SK-N-SH treated with all-trans-retinoic acid at 6 μM for 48 hours (cell line): ENCODE data around the gene SKA2.

Experiments used
- ATAC-seq: fragments of 200-7000 bp; cut with Tn5 transposase; 3 replicates; pipeline ENCODE4 v1.9.1; 2020; ENCODE audit warnings: mild to moderate bottlenecking, moderate library complexity
- ARNTL ChIP-seq: fragments of 450-650 bp; formaldehyde crosslinking; IDR thresholded peaks from 2 replicates; pipeline ENCODE4 v1.5.0; 2020; ENCODE audit warnings: low read depth, mild to moderate bottlenecking, moderate library complexity, borderline replicate concordance
- BACH2 ChIP-seq: fragments of 250-450 bp; sonication (Bioruptor Pico); IDR thresholded peaks from 2 replicates; pipeline ENCODE4 v1.9.0; 2021; ENCODE audit warnings: mild to moderate bottlenecking, borderline replicate concordance
- CSDC2 ChIP-seq: fragments of 250-450 bp; sonication (Bioruptor Pico); IDR thresholded peaks from 2 replicates; pipeline ENCODE4 v1.5.0; 2020; ENCODE audit warnings: mild to moderate bottlenecking, moderate library complexity
- ESRRG ChIP-seq: fragments of 250-450 bp; sonication (Bioruptor Pico); IDR thresholded peaks from 2 replicates; pipeline ENCODE4 v1.6.1; 2021; ENCODE audit warnings: mild to moderate bottlenecking
- GLIS3 ChIP-seq: fragments of 250-450 bp; sonication (Bioruptor Pico); IDR thresholded peaks from 2 replicates; pipeline ENCODE4 v1.5.0; 2020; ENCODE audit warnings: mild to moderate bottlenecking, moderate library complexity
- ISL1 ChIP-seq: fragments of 250-450 bp; sonication (Bioruptor Pico); IDR thresholded peaks from 2 replicates; pipeline ENCODE4 v2.1.2; 2022; ENCODE audit warnings: mild to moderate bottlenecking, moderate library complexity
- OSR1 ChIP-seq: fragments of 250-450 bp; sonication (Bioruptor Pico); IDR thresholded peaks from 2 replicates; pipeline ENCODE4 v1.8.0; 2022; ENCODE audit warnings: moderate library complexity, mild to moderate bottlenecking, inconsistent platforms
- PPARA ChIP-seq: fragments of 250-450 bp; sonication (Bioruptor Pico); IDR thresholded peaks from 2 replicates; pipeline ENCODE4 v1.5.0; 2020; ENCODE audit warnings: mild to moderate bottlenecking, borderline replicate concordance
- RARB ChIP-seq: fragments of 250-450 bp; sonication (Bioruptor Pico); IDR thresholded peaks from 2 replicates; pipeline ENCODE4 v1.8.0; 2021; ENCODE audit warnings: mild to moderate bottlenecking, moderate library complexity
- SNAI2 ChIP-seq: fragments of 250-450 bp; sonication (Bioruptor Pico); IDR thresholded peaks from 2 replicates; pipeline ENCODE4 v1.5.0; 2020; ENCODE audit warnings: mild to moderate bottlenecking, moderate library complexity
- TCF4 ChIP-seq: fragments of 250-450 bp; sonication (Bioruptor Pico); IDR thresholded peaks from 2 replicates; pipeline ENCODE4 v1.8.0; 2021; ENCODE audit warnings: mild to moderate bottlenecking, moderate library complexity, borderline replicate concordance
- TOX ChIP-seq: fragments of 250-450 bp; sonication (Bioruptor Pico); IDR thresholded peaks from 2 replicates; pipeline ENCODE4 v1.8.0; 2021; ENCODE audit warnings: mild to moderate bottlenecking, moderate library complexity, borderline replicate concordance
- ZC3H10 ChIP-seq: fragments of 250-450 bp; sonication (Bioruptor Pico); IDR thresholded peaks from 2 replicates; pipeline ENCODE4 v1.5.1; 2021; ENCODE audit warnings: mild to moderate bottlenecking, moderate library complexity
- ZFP3 ChIP-seq: fragments of 250-450 bp; sonication (Bioruptor Pico); IDR thresholded peaks from 2 replicates; pipeline ENCODE4 v1.5.0; 2020; ENCODE audit warnings: mild to moderate bottlenecking, moderate library complexity
- ZFP30 ChIP-seq: fragments of 450-650 bp; formaldehyde crosslinking; IDR thresholded peaks from 2 replicates; pipeline ENCODE4 v1.5.0; 2022; ENCODE audit warnings: mild to moderate bottlenecking, moderate library complexity
- ZNF565 ChIP-seq: fragments of 450-650 bp; formaldehyde crosslinking; conservative IDR thresholded peaks from 2 replicates; pipeline ENCODE4 v1.5.0; 2020; ENCODE audit warnings: low read depth, mild to moderate bottlenecking, moderate library complexity
- ZNF70 ChIP-seq: fragments of 450-650 bp; formaldehyde crosslinking; IDR thresholded peaks from 2 replicates; pipeline ENCODE4 v1.5.0; 2020; ENCODE audit warnings: mild to moderate bottlenecking, moderate library complexity
- ZNF8 ChIP-seq: fragments of 450-650 bp; formaldehyde crosslinking; IDR thresholded peaks from 2 replicates; pipeline ENCODE4 v1.5.0; 2020; ENCODE audit warnings: mild to moderate bottlenecking, moderate library complexity
- TF ChIP-seq, protein P1 (sequence below): fragments of 250-450 bp; sonication (Bioruptor Pico); IDR thresholded peaks from 2 replicates; pipeline ENCODE4 v1.8.0; 2020; ENCODE audit warnings: mild to moderate bottlenecking, moderate library complexity, borderline replicate concordance
- TF ChIP-seq, protein P2 (sequence below): fragments of 250-450 bp; sonication (Bioruptor Pico); IDR thresholded peaks from 2 replicates; pipeline ENCODE4 v1.8.0; 2021; ENCODE audit warnings: low read depth, mild to moderate bottlenecking, moderate library complexity, borderline replicate concordance
- TF ChIP-seq, protein P3 (sequence below): fragments of 250-450 bp; sonication (Bioruptor Pico); IDR thresholded peaks from 2 replicates; pipeline ENCODE4 v1.5.0; 2020; ENCODE audit warnings: mild to moderate bottlenecking, moderate library complexity
- TF ChIP-seq, protein P4 (sequence below): fragments of 250-450 bp; sonication (Bioruptor Pico); IDR thresholded peaks from 2 replicates; pipeline ENCODE4 v1.5.1; 2021; ENCODE audit warnings: mild to moderate bottlenecking, moderate library complexity
- TF ChIP-seq, protein P5 (sequence below): fragments of 250-450 bp; sonication (Bioruptor Pico); IDR thresholded peaks from 2 replicates; pipeline ENCODE4 v1.5.1; 2020; ENCODE audit warnings: low read depth, mild to moderate bottlenecking, moderate library complexity

The SKA2 gene, protein sequence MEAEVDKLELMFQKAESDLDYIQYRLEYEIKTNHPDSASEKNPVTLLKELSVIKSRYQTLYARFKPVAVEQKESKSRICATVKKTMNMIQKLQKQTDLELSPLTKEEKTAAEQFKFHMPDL

DNA sequence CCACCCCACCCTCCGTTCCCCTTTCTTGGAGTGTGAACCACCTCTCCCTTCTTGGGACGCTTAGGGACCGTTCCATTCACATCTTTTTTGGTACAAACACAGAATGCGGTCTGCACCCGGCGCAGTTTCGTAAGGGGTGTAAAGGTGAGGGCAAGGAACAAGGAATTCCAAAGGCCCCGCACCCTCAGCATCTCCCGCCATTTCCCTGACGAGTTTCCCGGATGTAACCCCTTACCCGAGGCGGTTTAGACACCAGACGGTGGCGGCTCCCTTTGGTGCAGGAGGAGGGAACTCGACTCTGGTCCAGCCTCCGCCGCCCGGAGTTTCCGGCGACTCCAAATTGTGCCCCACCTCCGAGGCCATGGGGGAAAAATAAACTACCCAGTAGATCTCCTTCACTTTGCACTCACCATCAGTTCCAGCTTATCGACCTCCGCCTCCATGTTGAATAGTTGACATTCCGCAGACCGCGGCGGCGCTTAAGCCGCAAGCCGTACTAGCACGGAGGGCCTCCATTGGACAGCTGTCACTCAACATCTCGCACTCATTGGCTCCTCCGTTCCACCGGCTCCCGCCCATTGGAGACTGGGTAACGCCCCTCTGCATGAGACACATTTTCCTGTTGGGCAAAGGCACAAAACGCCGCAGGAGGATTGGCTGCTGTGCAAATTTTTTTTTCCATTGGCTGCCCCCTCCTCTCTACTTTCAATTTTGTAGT, at the start of gene SKA2:
Gene SKA2 (minus strand): TSS at position 466 of the 718 bp plus-strand sequence. CDS start 23 bp downstream, at position 443.
- peak; percentile 54 for TF ChIP-seq ZNF70
- TF ChIP-seq ZC3H10 (CRISPR knock-in tag), result no peak
- TF ChIP-seq ESRRG (CRISPR knock-in tag), result no peak
- no peak; the same call in 1 of the 2 replicates for TF ChIP-seq TCF4 (CRISPR knock-in tag)
- TF ChIP-seq, protein P1, sequence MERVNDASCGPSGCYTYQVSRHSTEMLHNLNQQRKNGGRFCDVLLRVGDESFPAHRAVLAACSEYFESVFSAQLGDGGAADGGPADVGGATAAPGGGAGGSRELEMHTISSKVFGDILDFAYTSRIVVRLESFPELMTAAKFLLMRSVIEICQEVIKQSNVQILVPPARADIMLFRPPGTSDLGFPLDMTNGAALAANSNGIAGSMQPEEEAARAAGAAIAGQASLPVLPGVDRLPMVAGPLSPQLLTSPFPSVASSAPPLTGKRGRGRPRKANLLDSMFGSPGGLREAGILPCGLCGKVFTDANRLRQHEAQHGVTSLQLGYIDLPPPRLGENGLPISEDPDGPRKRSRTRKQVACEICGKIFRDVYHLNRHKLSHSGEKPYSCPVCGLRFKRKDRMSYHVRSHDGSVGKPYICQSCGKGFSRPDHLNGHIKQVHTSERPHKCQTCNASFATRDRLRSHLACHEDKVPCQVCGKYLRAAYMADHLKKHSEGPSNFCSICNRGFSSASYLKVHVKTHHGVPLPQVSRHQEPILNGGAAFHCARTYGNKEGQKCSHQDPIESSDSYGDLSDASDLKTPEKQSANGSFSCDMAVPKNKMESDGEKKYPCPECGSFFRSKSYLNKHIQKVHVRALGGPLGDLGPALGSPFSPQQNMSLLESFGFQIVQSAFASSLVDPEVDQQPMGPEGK (CRISPR knock-in tag), result peak; percentile 81; the same call in 1 of the 2 replicates
- peak; percentile 93 for TF ChIP-seq ZNF565
- TF ChIP-seq SNAI2 (CRISPR knock-in tag), result peak; percentile 91; the same call in 1 of the 2 replicates
- TF ChIP-seq, protein P2, sequence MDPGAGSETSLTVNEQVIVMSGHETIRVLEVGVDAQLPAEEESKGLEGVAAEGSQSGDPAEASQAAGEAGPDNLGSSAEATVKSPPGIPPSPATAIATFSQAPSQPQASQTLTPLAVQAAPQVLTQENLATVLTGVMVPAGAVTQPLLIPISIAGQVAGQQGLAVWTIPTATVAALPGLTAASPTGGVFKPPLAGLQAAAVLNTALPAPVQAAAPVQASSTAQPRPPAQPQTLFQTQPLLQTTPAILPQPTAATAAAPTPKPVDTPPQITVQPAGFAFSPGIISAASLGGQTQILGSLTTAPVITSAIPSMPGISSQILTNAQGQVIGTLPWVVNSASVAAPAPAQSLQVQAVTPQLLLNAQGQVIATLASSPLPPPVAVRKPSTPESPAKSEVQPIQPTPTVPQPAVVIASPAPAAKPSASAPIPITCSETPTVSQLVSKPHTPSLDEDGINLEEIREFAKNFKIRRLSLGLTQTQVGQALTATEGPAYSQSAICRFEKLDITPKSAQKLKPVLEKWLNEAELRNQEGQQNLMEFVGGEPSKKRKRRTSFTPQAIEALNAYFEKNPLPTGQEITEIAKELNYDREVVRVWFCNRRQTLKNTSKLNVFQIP (CRISPR knock-in tag), result no peak
- TF ChIP-seq, protein P3, sequence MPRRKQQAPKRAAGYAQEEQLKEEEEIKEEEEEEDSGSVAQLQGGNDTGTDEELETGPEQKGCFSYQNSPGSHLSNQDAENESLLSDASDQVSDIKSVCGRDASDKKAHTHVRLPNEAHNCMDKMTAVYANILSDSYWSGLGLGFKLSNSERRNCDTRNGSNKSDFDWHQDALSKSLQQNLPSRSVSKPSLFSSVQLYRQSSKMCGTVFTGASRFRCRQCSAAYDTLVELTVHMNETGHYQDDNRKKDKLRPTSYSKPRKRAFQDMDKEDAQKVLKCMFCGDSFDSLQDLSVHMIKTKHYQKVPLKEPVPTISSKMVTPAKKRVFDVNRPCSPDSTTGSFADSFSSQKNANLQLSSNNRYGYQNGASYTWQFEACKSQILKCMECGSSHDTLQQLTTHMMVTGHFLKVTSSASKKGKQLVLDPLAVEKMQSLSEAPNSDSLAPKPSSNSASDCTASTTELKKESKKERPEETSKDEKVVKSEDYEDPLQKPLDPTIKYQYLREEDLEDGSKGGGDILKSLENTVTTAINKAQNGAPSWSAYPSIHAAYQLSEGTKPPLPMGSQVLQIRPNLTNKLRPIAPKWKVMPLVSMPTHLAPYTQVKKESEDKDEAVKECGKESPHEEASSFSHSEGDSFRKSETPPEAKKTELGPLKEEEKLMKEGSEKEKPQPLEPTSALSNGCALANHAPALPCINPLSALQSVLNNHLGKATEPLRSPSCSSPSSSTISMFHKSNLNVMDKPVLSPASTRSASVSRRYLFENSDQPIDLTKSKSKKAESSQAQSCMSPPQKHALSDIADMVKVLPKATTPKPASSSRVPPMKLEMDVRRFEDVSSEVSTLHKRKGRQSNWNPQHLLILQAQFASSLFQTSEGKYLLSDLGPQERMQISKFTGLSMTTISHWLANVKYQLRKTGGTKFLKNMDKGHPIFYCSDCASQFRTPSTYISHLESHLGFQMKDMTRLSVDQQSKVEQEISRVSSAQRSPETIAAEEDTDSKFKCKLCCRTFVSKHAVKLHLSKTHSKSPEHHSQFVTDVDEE (CRISPR knock-in tag), result peak; percentile 98
- no peak; the same call in 1 of the 2 replicates for TF ChIP-seq GLIS3
- peak; percentile 59; the same call in 1 of the 2 replicates for TF ChIP-seq ZNF8 (CRISPR knock-in tag)
- TF ChIP-seq BACH2 (CRISPR knock-in tag), result peak; percentile 93
- peak; percentile 81 for TF ChIP-seq ZFP3
- TF ChIP-seq, protein P4, sequence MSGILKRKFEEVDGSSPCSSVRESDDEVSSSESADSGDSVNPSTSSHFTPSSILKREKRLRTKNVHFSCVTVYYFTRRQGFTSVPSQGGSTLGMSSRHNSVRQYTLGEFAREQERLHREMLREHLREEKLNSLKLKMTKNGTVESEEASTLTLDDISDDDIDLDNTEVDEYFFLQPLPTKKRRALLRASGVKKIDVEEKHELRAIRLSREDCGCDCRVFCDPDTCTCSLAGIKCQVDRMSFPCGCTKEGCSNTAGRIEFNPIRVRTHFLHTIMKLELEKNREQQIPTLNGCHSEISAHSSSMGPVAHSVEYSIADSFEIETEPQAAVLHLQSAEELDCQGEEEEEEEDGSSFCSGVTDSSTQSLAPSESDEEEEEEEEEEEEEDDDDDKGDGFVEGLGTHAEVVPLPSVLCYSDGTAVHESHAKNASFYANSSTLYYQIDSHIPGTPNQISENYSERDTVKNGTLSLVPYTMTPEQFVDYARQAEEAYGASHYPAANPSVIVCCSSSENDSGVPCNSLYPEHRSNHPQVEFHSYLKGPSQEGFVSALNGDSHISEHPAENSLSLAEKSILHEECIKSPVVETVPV (CRISPR knock-in tag), result no peak
- TF ChIP-seq, protein P5, sequence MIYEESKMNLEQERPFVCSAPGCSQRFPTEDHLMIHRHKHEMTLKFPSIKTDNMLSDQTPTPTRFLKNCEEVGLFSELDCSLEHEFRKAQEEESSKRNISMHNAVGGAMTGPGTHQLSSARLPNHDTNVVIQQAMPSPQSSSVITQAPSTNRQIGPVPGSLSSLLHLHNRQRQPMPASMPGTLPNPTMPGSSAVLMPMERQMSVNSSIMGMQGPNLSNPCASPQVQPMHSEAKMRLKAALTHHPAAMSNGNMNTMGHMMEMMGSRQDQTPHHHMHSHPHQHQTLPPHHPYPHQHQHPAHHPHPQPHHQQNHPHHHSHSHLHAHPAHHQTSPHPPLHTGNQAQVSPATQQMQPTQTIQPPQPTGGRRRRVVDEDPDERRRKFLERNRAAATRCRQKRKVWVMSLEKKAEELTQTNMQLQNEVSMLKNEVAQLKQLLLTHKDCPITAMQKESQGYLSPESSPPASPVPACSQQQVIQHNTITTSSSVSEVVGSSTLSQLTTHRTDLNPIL (CRISPR knock-in tag), result no peak
- no peak for TF ChIP-seq RARB (CRISPR knock-in tag)
- peak; percentile 84 for TF ChIP-seq ARNTL (CRISPR knock-in tag)
- no peak for TF ChIP-seq TOX (CRISPR knock-in tag)
- peak; percentile 61; the same call in 1 of the 2 replicates for TF ChIP-seq ZFP30 (CRISPR knock-in tag)
- peak; percentile 98 for TF ChIP-seq CSDC2 (CRISPR knock-in tag)
- peak; percentile 93 for TF ChIP-seq PPARA
- TF ChIP-seq ISL1 (CRISPR knock-in tag), result no peak
- no peak for TF ChIP-seq OSR1 (CRISPR knock-in tag)
- TF ChIP-seq, all 23 proteins: peak for 12
- ATAC-seq, result peak; percentile 88

DNA sequence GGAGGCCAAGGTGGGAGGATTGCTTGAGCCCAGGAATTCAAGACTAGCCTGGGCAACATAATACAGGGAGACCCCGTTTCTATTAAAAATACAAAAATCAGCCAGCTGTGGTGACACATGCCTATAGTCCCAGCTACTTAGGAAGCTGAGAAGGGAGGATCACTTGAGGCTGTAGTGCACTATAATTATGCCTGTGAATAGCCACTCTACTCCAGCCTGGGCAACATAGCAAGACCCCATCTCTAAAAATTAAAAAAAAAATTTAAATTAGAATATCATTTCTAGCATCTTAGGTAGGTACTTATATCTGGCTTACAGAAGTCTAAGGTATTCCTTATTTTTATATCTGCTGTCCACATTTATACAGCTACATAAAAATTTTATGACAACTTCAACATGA, 47.3 kb upstream of the SKA2 start:
- ATAC-seq, result no peak
- TF ChIP-seq ZNF70 (no peak), OSR1 (CRISPR knock-in tag) (no peak), ISL1 (CRISPR knock-in tag) (no peak), CSDC2 (CRISPR knock-in tag) (no peak), ZNF8 (CRISPR knock-in tag) (no peak), TOX (CRISPR knock-in tag) (no peak), ZFP3 (no peak), BACH2 (CRISPR knock-in tag) (no peak), PPARA (no peak), ARNTL (CRISPR knock-in tag) (no peak)
- TF ChIP-seq, protein P2 (CRISPR knock-in tag), result no peak
- TF ChIP-seq, protein P1 (CRISPR knock-in tag), result no peak
